H54 (cell line): ENCODE measurements around the gene NDUFAF5.

Experiments used
- DNase-seq: peaks from one replicate; pipeline ENCODE4 v3.0.0; 2011; ENCODE audit warnings: low spot score, mixed read lengths; ENCODE audit not compliant: insufficient read length
- FAIRE-seq: peaks from 3 replicates; lab custom pipeline; 2011; peaks lifted over from hg19 to GRCh38; lab: Jason Lieb, UNC
- POLR2A ChIP-seq: IDR thresholded peaks from 2 replicates; pipeline ENCODE4 v1.6.1; 2011; ENCODE audit warnings: low read depth, mild to moderate bottlenecking, low read length

NDUFAF5 gene

DNA sequence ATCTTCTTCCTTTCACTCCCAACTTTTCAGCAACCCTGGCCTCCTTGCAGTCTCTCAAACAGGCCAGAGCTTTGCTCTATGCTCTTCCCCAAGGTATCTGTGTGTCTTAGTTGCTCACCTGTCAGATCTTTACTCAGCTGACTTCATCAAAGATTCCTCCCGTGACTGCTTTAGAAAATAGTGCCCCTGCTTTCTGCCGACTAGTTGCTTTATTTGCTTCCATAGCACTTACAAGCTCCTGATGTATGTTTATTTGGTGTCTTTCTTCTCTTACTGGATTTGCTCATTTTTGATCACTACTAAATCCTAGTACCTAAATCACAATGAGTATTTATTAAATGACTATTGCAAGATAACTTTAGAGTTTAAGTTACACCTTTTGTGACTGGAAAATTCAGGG, 5.9 kb downstream of the NDUFAF5 start:
- FAIRE-seq (no peak), DNase-seq (no peak)
- no peak for TF ChIP-seq POLR2A

DNA sequence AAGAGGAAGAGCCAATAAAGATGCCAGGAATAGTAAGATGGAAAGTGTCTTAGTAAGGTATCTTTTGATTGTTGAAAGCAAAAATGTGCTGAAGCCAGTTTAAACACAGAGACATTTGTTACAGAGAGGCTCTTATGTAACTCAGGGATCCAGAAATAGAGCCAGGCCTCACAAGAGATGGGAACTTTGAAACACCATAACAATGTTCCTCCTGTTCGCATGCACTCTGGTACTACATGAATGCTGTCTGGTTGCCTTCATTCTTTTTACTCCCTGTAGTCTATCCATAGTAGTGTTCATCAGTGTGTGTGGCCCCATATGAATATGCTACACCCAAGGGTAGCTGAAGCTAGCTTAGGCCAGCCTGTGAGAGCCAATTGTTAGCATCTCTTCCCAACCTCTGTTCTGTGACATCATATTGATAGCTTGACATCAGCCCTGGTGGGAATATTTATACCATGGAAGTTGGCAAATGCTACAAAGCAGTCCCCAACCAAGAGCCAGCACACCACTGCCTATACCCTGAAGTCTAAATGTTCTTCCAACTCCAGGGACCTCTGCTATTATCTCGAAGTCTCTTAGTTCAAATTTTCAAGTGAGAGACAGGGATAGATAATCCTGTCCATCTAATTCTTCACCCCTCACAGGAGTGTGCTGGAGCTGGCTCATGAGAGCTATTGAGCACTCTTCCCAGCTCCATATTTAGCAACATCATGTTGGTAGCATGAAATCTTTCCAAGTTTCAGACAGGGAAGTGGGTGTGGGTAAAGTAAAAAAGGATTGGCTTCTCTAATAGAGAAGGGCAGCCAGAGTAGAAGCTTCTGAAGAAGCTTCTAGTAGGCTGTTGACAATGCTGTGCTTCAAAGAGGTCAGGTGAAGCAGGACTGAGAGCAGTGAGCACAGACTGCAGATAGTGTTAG, 7.0 kb downstream of the NDUFAF5 start:
- no peak for DNase-seq
- no peak for TF ChIP-seq POLR2A
- no peak for FAIRE-seq

DNA sequence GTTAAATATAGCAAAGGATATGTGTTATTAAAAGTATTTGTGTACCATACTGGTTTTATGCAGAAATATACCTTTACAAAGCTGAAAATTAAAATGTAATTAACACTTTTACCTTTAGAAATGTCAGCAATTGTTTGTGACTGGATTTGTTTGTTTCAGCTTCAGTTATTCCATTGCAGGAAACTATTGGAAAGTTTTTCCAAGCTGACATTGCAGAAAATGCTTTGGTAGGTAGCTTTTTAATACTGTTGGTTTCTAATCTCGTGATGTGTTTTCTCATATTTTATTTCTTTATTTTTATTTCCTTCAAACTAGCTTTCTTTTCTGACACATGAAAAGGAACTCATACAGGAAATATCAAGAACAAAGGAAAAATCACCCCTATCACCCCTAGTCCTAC, 8.2 kb downstream of the NDUFAF5 start:
- TF ChIP-seq POLR2A: no peak
- FAIRE-seq (no peak), DNase-seq (no peak)

DNA sequence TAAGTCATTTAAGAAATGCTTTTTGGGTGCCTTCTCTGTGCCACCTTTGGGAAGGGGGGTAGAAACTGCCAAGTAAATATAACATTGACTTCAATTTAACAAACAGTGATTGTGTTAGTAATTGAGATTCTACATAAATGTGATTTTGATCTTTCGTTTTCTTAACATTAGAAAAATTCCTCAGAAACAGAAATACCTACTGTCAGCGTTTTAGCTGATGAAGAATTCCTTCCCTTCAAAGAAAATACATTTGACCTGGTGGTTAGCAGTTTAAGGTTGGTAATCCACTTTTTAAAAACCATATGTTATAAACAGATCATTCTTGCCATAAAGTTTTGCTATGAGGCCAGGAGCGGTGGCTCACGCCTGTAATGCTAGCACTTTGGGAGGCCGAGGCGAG, 9.8 kb downstream of the NDUFAF5 start:
- no peak for TF ChIP-seq POLR2A
- FAIRE-seq (no peak), DNase-seq (no peak)

DNA sequence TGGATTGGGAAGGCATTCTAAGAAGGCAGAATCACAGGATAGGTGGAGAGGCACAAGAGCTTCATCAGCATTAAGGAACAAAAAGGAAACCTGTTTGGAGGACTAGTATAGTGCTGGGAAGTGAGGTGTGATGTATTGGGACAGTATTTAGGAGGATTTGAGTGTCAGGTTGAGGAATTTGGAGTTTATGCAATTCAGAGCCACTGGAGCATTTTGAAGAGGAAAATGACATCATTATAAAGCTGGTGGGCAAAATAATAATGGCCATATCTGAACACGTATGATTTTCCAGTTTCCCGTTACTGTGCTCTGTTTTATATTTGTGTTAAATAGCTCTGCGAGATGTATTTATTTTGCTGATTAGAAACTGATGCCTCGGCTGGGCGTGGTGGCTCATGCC, 14.2 kb downstream of the NDUFAF5 start:
- no peak for FAIRE-seq
- no peak for TF ChIP-seq POLR2A
- DNase-seq: no peak

DNA sequence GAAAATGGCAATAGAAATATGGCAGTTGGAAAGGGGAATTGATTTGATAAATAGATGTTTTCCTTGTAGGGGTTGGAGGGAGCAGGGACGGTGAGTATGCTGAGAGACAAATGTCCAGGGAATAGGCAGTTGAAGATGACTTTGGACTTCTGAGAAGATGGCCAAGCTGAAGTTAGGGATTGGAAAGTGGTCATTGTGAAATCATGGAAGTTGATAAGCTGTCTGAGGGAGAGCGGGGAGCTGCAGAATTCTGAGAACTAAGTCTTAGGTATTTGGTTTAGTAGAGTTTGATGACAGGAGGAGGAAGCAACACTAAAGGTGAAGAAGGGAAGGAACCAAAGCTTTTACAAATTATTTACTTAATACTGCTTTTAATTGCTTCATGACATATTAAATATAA, 15.1 kb downstream of the NDUFAF5 start:
- TF ChIP-seq POLR2A: no peak
- no peak for DNase-seq
- no peak for FAIRE-seq

DNA sequence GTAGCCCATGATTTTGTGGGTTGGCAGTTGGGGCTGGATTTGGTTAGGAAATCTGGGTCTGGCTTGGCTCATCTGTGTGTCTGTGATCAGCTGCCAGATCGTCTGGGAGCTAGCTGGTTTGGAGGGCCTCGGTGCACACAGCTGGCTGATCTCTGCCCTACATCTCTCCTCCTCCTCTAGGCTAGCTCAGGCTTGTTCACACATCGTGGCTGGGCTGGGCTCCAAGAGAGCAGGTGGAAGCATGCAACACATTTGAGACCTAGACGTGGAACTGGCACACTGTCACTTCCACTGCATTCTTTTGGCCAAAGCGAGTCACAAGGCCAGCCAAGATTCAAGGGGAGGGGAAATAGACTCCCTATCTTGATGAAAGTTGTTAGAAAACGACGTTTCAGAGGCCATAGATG, 15.9 kb downstream of the NDUFAF5 start:
- no peak for TF ChIP-seq POLR2A
- peak; percentile 30 for DNase-seq
- peak; percentile 94 for FAIRE-seq

DNA sequence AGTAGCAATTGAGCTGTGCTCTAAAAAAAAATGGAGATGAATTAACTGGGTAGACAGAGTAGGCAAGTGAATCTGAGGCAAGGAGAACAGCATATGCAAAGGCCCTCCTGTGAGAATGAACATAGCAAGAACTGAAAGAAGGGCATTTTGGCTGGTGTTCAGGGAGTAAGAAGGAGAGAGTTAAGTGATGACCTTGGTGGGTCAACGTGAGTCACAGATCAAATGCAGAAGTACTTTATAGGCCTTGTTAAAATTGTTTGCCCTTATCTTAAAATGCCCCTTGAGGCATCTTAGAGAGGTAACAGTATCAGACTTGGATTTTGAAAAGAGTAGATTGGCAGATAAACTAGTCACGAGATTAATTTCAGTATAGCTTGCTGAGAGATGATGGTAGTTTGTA, 24.5 kb downstream of the NDUFAF5 start:
- DNase-seq (no peak), FAIRE-seq (no peak)
- TF ChIP-seq POLR2A: no peak

DNA sequence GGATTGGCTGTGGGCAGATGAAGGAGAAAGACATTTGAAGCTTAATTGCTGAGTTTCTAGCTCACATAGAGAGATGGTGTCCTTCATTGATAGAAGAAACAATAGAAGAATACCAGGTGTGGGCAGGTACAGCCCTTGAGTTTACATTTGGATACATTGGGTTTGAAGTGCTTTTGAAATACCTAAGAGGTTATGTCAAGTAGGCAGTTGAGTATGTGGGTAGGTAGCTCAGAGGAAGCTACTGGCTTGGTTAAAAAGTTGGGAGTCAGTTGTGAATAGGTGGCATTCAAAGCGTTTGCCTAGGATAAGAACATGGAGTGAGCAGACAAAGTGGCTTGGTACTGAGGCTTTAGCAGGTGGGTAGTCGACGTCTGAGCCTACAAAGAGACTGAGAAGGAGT, 25.0 kb downstream of the NDUFAF5 start:
- TF ChIP-seq POLR2A: no peak
- DNase-seq (no peak), FAIRE-seq (no peak)

DNA sequence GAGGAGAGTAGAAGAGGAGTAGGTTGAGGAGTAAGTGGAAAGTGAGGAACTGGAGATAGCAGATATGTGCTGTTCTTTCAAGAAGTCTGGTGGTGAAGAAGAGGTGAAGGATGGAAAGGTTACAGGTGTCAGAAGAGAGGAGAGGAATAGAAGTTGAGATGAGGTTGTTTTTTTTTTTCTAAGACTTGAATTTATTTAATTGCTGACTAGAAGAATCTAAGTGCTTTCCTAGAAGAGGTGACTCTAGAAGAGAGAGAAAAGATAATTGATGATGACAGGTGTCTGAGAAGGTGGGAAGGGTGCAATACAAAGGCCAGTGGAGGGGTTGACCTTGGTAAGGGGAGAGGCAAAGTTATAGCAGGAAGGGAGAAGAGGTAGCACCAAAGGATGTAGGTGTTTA, 25.6 kb downstream of the NDUFAF5 start:
- no peak for TF ChIP-seq POLR2A
- DNase-seq (no peak), FAIRE-seq (no peak)

DNA sequence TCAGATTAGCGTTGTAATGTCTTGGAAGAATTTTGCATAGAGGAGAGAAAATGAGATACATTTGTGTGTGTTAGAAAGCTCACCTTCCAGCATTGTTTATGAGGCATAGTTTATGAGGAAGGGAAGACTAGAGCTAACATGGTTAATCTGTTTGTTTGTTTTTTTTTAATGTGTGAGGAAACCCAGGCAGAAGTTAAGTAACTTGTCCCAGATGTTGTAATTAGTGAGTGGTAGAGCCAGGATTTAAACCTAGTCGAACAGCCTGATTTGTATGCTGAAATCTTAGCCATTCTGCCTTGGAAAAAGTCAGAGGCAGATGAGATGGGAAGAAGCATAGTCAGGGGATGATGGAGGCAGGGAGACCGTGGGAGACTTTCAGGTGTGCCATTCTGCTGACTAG, 29.1 kb downstream of the NDUFAF5 start:
- no peak for FAIRE-seq
- DNase-seq: no peak
- TF ChIP-seq POLR2A: no peak

DNA sequence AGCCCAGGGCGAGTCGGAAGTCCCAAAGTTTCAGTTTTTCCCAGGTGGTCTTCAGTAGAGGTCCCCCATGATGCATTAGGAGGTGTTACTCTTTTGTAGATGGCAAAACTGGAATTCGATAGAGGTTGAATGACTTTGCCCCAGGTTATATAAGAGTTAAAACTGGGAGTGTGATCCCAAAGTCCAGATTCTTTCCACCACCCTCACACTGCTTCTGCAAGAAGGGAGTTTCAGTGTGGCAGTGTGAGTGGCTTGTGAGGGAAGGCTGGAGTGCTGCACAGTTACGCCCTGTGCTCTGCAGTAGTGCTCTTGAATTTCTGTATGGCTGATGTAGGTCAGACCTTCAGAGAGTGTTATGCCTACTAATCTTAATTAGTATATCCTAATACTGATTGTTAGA, 29.8 kb downstream of the NDUFAF5 start:
- no peak for FAIRE-seq
- TF ChIP-seq POLR2A: no peak
- DNase-seq: no peak

DNA sequence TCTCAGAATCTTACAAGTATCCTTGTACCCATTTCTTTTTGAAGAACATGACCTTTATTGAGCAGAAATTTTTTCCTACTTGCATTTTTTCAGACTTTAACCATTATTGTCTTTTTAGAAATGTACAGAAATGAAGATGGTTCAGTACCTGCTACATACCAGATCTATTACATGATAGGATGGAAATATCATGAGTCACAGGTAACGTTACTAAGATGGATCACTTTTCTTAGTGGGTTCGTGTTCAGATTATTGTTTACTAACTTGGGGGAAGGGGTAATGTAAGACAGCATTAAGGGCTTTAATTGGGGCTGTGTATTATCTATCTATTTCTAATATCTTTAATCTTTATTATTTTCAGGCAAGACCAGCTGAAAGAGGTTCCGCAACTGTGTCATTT, 31.9 kb downstream of the NDUFAF5 start:
- DNase-seq: no peak
- no peak for FAIRE-seq
- TF ChIP-seq POLR2A: no peak

DNA sequence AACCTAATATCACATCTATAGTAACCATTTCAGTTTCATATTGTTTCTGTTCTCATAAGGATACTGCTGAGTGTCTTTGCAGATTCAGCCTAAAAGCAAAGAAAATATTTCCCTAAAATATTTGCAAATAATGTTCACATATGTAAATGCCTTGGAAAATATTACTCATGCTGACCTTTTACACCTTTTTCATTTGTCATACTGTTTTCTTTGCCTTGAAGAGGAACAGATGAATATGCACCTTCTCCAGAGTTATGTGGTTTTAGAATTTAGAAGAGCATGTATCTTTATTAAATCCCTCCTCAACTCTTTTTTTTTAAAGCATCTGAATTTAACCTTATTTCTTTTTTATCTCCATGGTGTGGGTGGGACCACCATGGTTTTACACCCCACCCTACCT, 32.5 kb downstream of the NDUFAF5 start:
- TF ChIP-seq POLR2A: no peak
- FAIRE-seq (no peak), DNase-seq (no peak)

DNA sequence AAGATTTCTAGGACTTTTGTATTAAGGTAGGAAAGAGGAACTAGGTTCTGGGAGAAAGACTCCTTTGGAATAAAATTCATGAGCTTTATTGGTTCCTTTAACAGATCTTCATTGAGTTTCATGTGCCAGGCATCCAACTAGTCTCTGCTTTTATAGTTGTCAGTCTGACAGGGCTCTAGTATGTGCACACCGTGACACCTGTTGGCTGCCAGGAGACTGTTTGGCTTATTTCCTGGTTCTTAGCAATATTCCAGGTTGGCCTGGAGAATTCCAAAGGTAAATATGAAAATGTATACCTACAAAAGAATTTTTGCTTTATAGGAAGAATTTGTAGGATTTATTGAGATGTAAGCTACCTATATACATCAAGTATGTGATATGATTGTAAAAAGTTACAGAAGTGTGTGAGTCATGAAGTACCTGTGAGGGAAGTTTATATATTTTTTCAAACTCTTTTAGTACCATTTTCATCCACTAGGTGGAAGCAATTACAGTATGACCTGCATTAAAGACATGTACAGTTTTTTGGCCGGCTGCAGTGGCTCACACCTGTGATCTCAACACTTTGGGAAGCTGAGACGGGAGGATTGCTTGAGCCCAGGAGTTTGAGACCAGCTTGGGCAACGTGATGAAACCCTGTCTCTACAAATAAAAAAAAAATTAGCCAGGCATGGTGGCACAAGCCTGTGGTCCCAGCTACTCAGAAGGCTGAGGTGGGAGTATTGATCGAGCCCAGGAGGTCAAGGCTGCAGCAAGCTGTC, 35.2 kb downstream of the NDUFAF5 start:
- FAIRE-seq (no peak), DNase-seq (peak; percentile 16)
- no peak for TF ChIP-seq POLR2A

DNA sequence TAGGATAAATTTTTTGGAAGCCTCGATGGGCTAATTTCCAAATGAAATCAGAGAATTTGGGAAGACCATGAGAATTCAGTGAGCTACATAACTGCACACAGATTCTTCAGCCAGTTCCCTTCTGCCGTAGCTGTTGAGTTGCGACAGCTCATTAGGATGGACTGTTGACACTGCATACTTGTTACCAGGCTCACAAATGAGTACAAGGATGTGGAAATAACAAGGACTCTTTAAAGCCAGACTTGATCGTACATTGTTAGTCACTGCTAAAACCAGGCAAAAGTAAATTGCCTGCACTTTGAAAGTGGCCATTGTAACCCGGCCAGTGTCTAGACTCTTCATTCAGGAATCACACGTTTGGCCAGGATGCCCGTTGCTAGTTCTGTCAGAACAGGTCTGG, 37.0 kb downstream of the NDUFAF5 start:
- FAIRE-seq (no peak), DNase-seq (no peak)
- no peak for TF ChIP-seq POLR2A
